GM12801 (cell line): ENCODE data around the gene VAPA.

Experiments
- CTCF ChIP-seq: IDR thresholded peaks from one replicate; pipeline ENCODE4 v1.5.1; 2011; ENCODE audit warnings: control low read depth; ENCODE audit not compliant: insufficient read length; ENCODE audit errors: extremely low read depth

Gene VAPA

GRCh38 chr18:9890196-9890595 is 23.6 kb upstream of the VAPA start:
- no peak for TF ChIP-seq CTCF

- TF ChIP-seq CTCF, result no peak
Observed at GRCh38 chr18:9890957-9891356, 22.9 kb upstream of the VAPA start.

- TF ChIP-seq CTCF, result no peak
Observed at GRCh38 chr18:9894454-9895068, 19.3 kb upstream of the VAPA start.

- TF ChIP-seq CTCF, result no peak
Observed at GRCh38 chr18:9897129-9897528, 16.7 kb upstream of the VAPA start.

- no peak for TF ChIP-seq CTCF
Observed at GRCh38 chr18:9898792-9899549, 14.8 kb upstream of the VAPA start.

- TF ChIP-seq CTCF, result no peak
Observed at GRCh38 chr18:9900699-9901098, 13.1 kb upstream of the VAPA start.

GRCh38 chr18:9901377-9901776 is 12.4 kb upstream of the VAPA start:
- TF ChIP-seq CTCF, result no peak
